DND-41 (cell line): ENCODE results near the gene LIF.

Experiments
- ATAC-seq: fragments of 200-7000 bp; cut with Tn5 transposase; 3 replicates; pipeline ENCODE4 v1.9.1; 2021; ENCODE audit warnings: low read depth; ENCODE audit not compliant: insufficient read depth
- DNase-seq: peaks from one replicate; pipeline ENCODE4 v3.0.0-alpha.2; 2020
- H2AFZ ChIP-seq: 2 replicates; pipeline ENCODE4 v1.6.0; 2012; ENCODE audit warnings: low read depth, low read length
- H3K27ac ChIP-seq: 2 replicates; pipeline ENCODE4 v1.5.1; 2012; ENCODE audit warnings: low read length, inconsistent platforms
- H3K27me3 ChIP-seq: fragments of 200-600 bp; sonication (generic); 2 replicates; pipeline ENCODE4 v1.6.0; 2012; ENCODE audit warnings: low read length, mild to moderate bottlenecking, inconsistent platforms; ENCODE audit not compliant: insufficient read depth, poor library complexity
- H3K36me3 ChIP-seq: 2 replicates; pipeline ENCODE4 v1.5.1; 2012; ENCODE audit warnings: low read length, inconsistent platforms; ENCODE audit not compliant: insufficient read depth
- H3K4me1 ChIP-seq: 2 replicates; pipeline ENCODE4 v1.5.1; 2012; ENCODE audit warnings: mild to moderate bottlenecking, low read length; ENCODE audit not compliant: insufficient read depth
- H3K4me2 ChIP-seq: 2 replicates; pipeline ENCODE4 v1.6.0; 2012; ENCODE audit warnings: mild to moderate bottlenecking, moderate library complexity, low read length, inconsistent platforms; ENCODE audit not compliant: insufficient read depth
- H3K4me3 ChIP-seq, 2 experiments: fragments of 200-600 bp in 1 of 2; shearing (Covaris generic) in 1 of 2; 2 replicates each; pipeline ENCODE4 v1.5.1; 2012 to 2016; ENCODE audit warnings: inconsistent platforms in 2 of 2, low read length in 2 of 2, mild to moderate bottlenecking in 2 of 2, low read depth in 1 of 2, moderate library complexity in 1 of 2
- H3K79me2 ChIP-seq: 2 replicates; pipeline ENCODE4 v1.6.0; 2012; ENCODE audit warnings: low read length, inconsistent platforms; ENCODE audit not compliant: insufficient read depth
- H3K9ac ChIP-seq: 2 replicates; pipeline ENCODE4 v1.6.0; 2012; ENCODE audit warnings: low read depth, mild to moderate bottlenecking, inconsistent platforms, low read length, moderate library complexity
- H3K9me3 ChIP-seq: 2 replicates; pipeline ENCODE4 v1.5.1; 2012; ENCODE audit warnings: low read length, moderate library complexity, mild to moderate bottlenecking, inconsistent platforms; ENCODE audit not compliant: insufficient read depth, severe bottlenecking
- H4K20me1 ChIP-seq: 2 replicates; pipeline ENCODE4 v1.6.0; 2012; ENCODE audit warnings: low read length; ENCODE audit not compliant: insufficient read depth
- EZH2 ChIP-seq: IDR thresholded peaks from 3 replicates; pipeline ENCODE4 v1.6.1; 2012; ENCODE audit warnings: borderline replicate concordance, low read depth, mild to moderate bottlenecking, moderate library complexity, low read length, inconsistent platforms; ENCODE audit not compliant: severe bottlenecking
- TF ChIP-seq, protein P1 (sequence below): IDR thresholded peaks from 2 replicates; pipeline ENCODE4 v1.5.1; 2012; ENCODE audit warnings: borderline replicate concordance, low read length, moderate library complexity, mild to moderate bottlenecking; ENCODE audit not compliant: poor library complexity, severe bottlenecking; ENCODE audit errors: extremely low read depth

Gene LIF

DNA sequence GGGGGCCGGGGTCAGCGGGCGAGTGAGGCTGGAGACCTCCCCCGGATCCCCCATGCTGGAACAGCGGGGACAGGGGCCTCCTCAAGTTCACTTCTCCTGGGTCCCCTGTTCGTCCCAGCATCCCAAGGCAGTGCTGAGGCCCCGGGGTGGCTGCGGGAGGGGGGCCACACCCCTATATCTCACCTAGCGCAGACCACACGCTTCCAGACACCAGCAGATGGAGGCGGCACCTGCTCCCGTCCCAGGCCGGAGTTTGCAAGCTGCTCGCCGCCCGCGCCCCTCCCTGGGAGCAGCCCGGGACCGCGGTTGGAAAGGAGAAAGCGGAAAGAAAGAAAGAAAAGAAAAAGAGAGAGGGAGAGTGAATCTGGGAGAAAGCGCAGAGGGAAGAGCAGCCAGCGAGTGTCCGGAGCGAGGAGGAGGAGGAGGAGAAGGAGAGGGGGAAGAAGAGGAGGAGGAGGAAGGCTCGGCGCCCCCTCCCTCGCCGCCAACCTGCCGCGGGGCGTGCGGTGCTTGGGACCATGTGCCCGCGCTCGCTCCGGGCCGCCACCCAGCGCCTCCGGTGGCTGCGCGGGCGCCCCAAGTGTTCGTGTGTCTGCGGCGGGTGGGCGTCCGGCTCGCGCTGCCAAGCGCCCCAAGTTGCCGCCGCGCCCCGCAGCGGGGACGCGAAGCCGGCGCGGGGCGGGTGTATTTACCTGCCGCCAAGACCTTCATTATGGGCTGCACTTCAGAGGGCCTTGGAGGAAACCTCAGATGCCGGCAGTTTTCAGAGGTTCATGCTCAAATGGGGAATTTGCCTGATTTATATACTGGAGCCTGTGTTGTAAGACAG is at the start of gene LIF:
Gene LIF (minus strand): TSS at position 775 of the 829 bp plus-strand sequence. CDS start 64 bp downstream, at position 711.
- peaks cover 39% of the 10 kb centered on the region for H3K4me1 ChIP-seq
- H3K4me2 ChIP-seq, result peak within 1 kb of the TSS; percentile 90
- TF ChIP-seq, protein P1, sequence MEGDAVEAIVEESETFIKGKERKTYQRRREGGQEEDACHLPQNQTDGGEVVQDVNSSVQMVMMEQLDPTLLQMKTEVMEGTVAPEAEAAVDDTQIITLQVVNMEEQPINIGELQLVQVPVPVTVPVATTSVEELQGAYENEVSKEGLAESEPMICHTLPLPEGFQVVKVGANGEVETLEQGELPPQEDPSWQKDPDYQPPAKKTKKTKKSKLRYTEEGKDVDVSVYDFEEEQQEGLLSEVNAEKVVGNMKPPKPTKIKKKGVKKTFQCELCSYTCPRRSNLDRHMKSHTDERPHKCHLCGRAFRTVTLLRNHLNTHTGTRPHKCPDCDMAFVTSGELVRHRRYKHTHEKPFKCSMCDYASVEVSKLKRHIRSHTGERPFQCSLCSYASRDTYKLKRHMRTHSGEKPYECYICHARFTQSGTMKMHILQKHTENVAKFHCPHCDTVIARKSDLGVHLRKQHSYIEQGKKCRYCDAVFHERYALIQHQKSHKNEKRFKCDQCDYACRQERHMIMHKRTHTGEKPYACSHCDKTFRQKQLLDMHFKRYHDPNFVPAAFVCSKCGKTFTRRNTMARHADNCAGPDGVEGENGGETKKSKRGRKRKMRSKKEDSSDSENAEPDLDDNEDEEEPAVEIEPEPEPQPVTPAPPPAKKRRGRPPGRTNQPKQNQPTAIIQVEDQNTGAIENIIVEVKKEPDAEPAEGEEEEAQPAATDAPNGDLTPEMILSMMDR, result peak; percentile 53
- TF ChIP-seq EZH2, result no peak
- H3K27ac ChIP-seq, result peak within 1 kb of the TSS; percentile 46
- DNase-seq (peak; percentile 53), ATAC-seq (peak; percentile 74)
- peaks cover 2% of the 10 kb centered on the region; the same call in 1 of the 2 replicates for H3K36me3 ChIP-seq
- H3K9me3 ChIP-seq, result no peaks in the 10 kb centered on the region
- peak within 1 kb of the TSS; percentile 32 to 64; a peak in 3 of 4 replicates for H3K4me3 ChIP-seq
- peak within 1 kb of the TSS; percentile 61 for H3K9ac ChIP-seq
- no peaks in the 10 kb centered on the region for H3K27me3 ChIP-seq
- no peaks in the 10 kb centered on the region for H3K79me2 ChIP-seq
- peak within 1 kb of the TSS; percentile 87 for H2AFZ ChIP-seq
- H4K20me1 ChIP-seq, result no peaks in the 10 kb centered on the region

DNA sequence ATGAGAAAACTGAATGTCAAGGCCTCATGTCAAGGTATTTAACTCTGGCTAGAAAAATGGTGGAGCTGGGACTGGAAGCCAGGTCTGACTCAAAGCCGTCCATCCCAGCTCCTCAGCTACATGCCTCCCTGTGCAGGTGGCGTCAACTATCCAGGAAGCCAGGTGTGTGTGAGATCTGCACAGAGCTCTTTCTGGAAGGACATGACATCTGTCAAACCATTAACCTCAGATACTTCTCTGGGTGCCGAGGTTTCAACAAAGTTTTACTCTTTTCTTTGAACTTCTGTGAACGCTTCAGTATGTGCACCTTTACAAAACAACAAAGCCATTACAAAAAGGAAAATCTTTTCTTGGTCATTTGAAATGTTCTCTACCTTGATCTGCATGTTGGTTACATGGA is 49.8 kb upstream of the LIF start:
- H3K79me2 ChIP-seq, result peaks cover 26% of the 10 kb centered on the region
- H3K9ac ChIP-seq, result no peak overlapping the region
- no peak overlapping the region for H3K4me2 ChIP-seq
- H3K27ac ChIP-seq, result peak overlapping the region; percentile 48
- TF ChIP-seq, protein P1, result no peak
- TF ChIP-seq EZH2, result no peak
- no peaks in the 10 kb centered on the region for H3K27me3 ChIP-seq
- DNase-seq (no peak), ATAC-seq (no peak)
- peaks cover 4% of the 10 kb centered on the region for H4K20me1 ChIP-seq
- H3K4me1 ChIP-seq, result peaks cover 11% of the 10 kb centered on the region
- no peak overlapping the region for H2AFZ ChIP-seq
- H3K36me3 ChIP-seq, result peaks cover 98% of the 10 kb centered on the region
- no peak overlapping the region for H3K4me3 ChIP-seq
- H3K9me3 ChIP-seq, result no peaks in the 10 kb centered on the region

DNA sequence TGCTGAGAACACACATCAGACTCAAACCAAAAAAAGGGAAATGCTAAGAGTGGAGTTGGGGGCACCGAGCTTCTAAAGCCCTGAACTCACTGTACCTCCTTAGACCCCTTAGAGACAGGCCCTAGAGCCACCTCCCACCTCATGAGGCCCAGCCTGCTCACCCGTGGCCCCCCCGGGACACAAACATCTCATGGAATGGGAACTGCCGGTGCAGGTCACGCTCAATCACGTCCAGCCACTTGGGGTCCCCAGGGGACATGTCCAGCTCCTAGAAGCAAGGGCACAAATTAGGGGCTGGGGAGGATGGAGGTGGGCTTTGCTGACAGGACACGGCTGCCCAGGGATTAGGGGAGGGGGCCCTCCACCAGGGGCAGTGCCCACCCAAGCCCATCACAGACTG is 49.0 kb upstream of the LIF start:
- peak overlapping the region; percentile 29; the same call in 1 of the 2 replicates for H3K27ac ChIP-seq
- no peak for TF ChIP-seq EZH2
- TF ChIP-seq, protein P1, result no peak
- ATAC-seq, result no peak
- DNase-seq, result no peak
- H2AFZ ChIP-seq, result no peak overlapping the region
- H3K4me2 ChIP-seq, result no peak overlapping the region
- no peak overlapping the region for H3K4me3 ChIP-seq
- no peaks in the 10 kb centered on the region for H3K27me3 ChIP-seq
- no peak overlapping the region for H3K9ac ChIP-seq
- H4K20me1 ChIP-seq, result peaks cover 4% of the 10 kb centered on the region; the same call in 1 of the 2 replicates
- peaks cover 18% of the 10 kb centered on the region for H3K4me1 ChIP-seq
- peaks cover 91% of the 10 kb centered on the region for H3K36me3 ChIP-seq
- peaks cover 19% of the 10 kb centered on the region for H3K79me2 ChIP-seq
- H3K9me3 ChIP-seq, result no peaks in the 10 kb centered on the region
